Limb (tissue), 2 donors: Measurements from ENCODE around the gene FZD1.
A peak's percentile ranks its signal among the peaks of the same experiment; 100 is the strongest.

Experiments
- DNase-seq, 2 donors: peaks; one replicate each; pipeline ENCODE4 v3.0.0-alpha.2; 2016; ENCODE audit errors: extremely low spot score in 2 of 2

The FZD1 gene

DNA sequence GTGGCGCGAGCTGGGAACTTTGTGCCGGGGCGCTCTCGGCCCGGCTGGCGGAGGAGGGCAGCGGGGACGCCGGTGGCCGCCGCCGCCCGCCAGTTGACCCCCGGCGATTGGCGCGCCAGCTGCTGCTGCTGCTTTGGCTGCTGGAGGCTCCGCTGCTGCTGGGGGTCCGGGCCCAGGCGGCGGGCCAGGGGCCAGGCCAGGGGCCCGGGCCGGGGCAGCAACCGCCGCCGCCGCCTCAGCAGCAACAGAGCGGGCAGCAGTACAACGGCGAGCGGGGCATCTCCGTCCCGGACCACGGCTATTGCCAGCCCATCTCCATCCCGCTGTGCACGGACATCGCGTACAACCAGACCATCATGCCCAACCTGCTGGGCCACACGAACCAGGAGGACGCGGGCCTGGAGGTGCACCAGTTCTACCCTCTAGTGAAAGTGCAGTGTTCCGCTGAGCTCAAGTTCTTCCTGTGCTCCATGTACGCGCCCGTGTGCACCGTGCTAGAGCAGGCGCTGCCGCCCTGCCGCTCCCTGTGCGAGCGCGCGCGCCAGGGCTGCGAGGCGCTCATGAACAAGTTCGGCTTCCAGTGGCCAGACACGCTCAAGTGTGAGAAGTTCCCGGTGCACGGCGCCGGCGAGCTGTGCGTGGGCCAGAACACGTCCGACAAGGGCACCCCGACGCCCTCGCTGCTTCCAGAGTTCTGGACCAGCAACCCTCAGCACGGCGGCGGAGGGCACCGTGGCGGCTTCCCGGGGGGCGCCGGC is 870 bp downstream of the FZD1 start:
- DNase-seq: peak; percentile 43 to 75

DNA sequence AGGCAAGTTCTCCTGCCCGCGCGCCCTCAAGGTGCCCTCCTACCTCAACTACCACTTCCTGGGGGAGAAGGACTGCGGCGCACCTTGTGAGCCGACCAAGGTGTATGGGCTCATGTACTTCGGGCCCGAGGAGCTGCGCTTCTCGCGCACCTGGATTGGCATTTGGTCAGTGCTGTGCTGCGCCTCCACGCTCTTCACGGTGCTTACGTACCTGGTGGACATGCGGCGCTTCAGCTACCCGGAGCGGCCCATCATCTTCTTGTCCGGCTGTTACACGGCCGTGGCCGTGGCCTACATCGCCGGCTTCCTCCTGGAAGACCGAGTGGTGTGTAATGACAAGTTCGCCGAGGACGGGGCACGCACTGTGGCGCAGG is 1.4 kb downstream of the FZD1 start:
- DNase-seq: peak in 1 of 2 donors; percentile 55

DNA sequence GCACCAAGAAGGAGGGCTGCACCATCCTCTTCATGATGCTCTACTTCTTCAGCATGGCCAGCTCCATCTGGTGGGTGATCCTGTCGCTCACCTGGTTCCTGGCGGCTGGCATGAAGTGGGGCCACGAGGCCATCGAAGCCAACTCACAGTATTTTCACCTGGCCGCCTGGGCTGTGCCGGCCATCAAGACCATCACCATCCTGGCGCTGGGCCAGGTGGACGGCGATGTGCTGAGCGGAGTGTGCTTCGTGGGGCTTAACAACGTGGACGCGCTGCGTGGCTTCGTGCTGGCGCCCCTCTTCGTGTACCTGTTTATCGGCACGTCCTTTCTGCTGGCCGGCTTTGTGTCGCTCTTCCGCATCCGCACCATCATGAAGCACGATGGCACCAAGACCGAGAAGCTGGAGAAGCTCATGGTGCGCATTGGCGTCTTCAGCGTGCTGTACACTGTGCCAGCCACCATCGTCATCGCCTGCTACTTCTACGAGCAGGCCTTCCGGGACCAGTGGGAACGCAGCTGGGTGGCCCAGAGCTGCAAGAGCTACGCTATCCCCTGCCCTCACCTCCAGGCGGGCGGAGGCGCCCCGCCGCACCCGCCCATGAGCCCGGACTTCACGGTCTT is 1.9 kb downstream of the FZD1 start:
- DNase-seq: peak in 1 of 2 donors; percentile 67

DNA sequence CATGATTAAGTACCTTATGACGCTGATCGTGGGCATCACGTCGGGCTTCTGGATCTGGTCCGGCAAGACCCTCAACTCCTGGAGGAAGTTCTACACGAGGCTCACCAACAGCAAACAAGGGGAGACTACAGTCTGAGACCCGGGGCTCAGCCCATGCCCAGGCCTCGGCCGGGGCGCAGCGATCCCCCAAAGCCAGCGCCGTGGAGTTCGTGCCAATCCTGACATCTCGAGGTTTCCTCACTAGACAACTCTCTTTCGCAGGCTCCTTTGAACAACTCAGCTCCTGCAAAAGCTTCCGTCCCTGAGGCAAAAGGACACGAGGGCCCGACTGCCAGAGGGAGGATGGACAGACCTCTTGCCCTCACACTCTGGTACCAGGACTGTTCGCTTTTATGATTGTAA is 2.5 kb downstream of the FZD1 start:
- peak in 1 of 2 donors; percentile 61 for DNase-seq

DNA sequence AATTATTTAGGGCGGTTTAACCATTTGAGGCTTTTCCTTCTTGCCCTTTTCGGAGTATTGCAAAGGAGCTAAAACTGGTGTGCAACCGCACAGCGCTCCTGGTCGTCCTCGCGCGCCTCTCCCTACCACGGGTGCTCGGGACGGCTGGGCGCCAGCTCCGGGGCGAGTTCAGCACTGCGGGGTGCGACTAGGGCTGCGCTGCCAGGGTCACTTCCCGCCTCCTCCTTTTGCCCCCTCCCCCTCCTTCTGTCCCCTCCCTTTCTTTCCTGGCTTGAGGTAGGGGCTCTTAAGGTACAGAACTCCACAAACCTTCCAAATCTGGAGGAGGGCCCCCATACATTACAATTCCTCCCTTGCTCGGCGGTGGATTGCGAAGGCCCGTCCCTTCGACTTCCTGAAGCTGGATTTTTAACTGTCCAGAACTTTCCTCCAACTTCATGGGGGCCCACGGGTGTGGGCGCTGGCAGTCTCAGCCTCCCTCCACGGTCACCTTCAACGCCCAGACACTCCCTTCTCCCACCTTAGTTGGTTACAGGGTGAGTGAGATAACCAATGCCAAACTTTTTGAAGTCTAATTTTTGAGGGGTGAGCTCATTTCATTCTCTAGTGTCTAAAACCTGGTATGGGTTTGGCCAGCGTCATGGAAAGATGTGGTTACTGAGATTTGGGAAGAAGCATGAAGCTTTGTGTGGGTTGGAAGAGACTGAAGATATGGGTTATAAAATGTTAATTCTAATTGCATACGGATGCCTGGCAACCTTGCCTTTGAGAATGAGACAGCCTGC is 3.1 kb downstream of the FZD1 start:
- DNase-seq: peak in 1 of 2 donors; percentile 53

DNA sequence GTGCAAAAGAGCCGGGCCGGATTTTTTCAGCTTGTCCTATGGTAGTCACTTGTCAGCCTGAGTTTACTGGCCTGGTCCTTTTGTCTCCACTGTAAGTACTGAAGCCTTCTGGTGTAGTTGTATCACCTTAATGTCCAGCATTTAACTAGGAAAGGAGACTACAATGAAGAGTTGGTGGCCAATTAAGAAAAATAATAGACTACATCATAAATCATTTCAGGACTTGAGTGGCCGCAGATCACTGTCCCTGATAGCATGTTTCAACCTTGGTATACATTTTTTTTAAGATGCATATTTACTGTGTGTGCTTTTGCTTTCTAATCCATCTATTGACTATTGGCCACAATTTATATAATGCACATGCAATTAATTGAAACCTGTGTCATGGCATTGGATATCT is 6.1 kb downstream of the FZD1 start:
- DNase-seq: no peak

DNA sequence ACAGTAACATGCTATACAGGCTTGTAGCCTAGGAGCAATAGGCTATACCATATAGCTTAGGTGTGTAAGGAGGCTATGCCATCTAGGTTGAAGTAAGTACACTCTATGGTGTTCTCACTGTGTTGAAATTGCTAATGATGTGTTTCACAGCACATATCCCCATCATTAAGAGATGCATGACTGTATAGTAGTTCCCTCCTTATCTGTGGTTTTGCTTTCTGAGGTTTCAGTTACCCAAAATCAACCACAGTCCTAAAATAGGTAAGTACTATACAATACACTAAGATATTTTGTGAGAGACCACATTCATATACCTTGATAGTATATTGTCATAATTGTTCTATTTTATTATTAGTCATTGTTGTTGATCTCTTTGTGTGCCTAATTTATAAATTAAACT is 12.7 kb downstream of the FZD1 start:
- DNase-seq: no peak

DNA sequence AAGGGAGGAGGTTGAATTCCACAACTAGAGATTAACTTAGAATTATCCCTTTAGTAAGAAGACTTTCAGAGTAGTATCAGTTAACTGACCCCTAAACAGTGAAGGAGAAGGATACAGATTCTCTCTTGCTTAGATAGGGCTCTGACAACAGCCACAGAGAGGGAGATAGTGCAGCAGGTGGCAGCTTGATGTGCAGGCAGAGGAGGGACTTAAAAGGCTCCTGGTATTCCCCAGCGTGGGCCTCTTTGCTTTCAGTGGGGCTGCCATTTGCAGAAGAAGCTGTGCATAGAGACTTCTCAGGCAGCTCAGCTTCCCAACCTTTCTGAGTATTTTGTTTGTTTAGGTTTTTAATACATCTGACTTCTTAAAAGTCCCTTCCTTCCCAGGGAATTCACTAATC is 16.0 kb downstream of the FZD1 start:
- DNase-seq: no peak

DNA sequence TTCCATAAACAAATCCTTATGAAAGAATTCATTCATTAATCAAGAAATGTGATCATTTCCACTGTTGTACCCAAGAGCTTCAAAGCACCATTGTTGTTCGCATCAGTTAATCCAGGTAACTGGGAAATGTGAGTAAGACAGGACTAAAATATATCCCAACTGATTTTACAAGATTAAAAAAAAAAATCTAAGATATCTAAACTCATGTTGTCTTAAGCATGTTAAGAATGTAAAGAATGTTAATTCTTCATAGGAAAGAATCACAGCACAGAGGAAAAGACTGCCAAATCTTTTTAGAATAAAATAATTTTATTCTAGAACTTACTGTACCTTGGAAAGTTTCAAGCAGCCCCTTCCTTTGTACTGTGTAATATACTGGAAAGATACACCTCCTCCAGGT is 16.4 kb downstream of the FZD1 start:
- no peak for DNase-seq

DNA sequence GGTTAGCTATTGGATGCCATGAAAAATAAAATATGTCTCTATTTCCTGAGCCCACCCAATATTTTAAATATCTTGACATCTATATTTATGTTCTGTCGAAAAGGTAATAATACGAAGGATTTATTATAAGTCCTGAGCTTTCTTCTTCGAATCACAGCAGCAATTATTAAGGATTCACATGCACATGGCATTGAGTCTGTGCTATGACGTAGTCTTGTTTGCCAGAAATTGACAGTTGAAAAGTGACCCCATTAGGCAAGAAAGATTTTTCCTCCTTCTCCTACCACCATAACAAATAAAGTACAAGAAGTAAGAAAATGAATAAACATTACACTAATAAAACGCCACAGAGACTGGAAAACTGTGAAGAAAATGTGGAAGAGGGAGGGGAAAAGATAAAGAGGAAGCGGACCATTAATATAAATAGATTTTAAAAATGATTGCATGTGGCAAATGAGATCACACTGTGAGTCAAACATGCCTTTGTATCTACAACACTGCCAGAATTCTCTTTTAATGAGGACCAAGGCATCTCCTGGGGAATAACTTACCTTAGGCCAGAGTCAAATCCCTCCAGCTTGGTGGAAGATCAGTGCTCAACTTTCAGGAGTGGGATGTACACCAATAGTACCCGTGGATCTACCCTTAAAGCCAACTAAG is 21.6 kb downstream of the FZD1 start:
- no peak for DNase-seq

DNA sequence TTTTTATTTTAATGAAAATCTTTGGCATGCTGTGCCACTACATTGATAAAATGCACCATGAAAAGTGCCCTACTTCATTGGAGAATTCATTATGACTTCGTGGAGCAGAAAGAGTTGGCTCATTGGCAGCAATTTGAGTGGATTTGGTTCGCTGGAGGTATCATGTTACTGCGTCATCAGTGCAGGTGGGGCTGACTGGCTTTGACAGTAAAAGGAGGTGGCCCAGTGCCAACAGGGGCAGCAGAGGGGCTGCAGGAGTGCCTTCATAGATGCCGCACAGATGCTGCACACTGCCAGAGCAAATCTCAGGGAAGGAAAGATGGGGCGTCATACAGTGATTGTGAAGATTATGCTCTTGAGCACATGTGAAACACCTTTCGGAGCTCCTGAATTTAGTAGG is 22.2 kb downstream of the FZD1 start:
- peak in 1 of 2 donors; percentile 69 for DNase-seq

DNA sequence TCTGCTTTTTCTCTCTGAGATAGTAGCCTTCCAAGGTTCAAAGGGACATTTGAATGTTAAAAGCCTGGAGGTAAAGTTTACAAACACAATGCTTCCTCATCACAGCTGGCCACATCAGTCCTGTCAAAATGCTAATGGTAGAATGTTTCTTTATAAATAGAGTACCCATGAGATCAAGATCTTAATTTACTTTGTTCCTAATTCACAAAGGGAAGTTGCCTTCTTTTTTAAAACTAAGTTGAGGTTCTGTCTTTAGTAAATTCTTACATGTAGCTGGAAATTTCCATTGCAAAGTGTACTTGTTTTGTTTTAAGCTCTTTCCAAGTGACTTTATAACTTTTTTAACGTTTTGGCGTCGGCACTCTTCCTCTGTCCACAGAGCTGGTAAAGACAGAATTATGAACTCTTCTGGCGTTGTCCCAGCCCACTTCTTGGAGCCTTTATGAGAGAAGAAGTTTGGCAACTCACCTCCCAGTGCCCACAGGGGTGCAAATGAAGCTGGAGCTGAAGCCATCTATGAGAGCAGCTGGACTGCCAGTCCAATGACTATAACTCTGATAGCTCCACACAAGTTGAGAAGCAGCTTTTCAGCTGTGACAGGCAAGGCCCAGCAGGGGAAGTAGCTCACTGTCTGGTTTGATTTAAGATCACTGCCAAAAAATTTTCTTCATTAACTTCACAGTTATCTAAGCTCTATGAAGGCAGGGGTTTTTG is 23.3 kb downstream of the FZD1 start:
- peak in 1 of 2 donors; percentile 18 for DNase-seq

DNA sequence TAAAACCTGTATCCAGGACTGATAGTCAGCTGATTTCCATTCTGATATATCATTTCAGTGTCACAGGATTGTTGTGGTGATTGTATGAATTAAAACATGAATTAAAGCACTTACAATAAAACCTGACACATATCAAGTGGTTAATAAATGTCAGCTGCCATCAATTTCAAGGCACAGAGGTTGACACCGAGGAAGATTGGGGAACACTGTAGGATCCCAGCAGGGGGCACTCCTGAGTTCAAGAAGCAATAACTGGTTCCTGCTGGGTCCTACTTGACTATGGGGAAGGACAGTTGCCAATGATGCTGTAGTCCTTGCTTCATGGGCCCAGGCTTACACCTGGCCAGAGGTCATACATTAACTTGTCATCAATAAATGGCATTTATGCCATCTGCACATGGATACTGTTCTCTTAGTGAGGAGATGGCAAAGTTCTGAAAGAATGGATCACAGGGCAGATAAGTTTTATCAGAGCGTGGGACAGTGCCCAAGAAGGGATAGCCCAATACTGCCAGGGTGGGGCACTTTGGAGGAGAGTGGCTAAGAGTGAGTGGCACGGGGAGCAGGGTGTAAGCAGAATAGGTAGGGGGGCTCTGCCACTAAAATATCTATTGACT is 24.1 kb downstream of the FZD1 start:
- no peak for DNase-seq

DNA sequence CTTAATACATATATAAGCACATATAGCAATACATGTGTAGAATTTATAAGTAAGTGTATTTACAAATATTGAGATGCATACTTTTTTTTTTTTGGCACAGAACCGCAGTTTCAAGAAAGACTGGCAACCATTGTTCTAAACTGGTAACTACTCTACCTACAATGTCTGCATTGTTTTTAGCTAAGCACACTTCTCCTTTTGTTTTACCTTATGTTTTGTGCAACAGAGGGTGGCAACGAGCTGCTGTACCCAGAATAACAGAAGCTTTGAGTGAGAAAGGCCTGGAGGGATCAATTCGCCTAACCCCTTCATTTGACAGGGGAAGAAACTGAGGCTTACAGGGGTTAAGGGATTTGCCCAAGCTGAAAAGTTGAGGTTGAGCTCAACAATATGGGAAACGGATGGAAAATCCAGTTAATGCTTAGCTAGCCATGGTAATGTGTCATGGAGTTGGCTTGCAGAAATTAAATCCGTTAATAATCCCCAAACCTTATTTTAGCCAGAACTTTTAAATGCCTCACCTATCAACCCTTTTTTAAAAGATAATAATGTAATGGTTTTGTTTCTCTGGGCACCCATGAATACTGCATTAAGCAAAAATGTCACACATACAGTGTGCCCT is 25.5 kb downstream of the FZD1 start:
- no peak for DNase-seq

DNA sequence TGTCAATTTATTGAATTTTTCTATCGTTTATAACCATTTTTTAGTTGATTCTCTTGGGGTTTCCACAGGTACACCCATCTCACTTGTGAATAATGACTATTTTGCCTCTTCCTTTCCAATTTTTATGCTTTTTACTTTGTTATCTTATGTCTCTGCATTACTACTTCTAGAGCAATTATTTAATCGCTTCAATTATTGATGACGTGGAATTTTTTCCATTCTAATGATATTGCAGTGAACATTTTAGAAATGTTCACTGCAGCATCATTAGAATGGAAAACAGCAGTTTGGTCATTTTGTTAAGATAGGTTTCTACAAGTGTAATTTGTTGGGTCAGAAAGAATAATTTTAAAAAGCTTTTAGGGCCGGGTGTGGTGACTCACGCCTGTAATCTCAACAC is 27.1 kb downstream of the FZD1 start:
- no peak for DNase-seq

DNA sequence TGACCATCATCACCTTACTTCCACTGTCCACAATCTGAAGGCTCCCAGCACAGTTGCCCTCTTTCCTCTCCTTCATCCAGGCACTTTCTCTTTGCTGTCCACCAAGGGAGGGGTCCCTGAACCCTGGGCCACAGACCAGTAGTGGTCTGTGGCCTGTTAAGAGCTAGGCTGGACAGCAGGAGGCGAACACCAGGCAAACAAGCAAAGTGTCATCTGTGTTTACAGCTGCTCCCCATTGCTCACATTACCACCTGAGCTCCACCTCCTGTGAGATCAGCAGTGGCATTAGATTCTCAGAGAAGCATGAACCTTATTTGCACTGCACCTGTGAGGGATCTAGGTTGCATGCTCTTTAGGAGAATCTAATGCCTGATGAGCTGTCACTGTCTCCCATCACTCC is 27.7 kb downstream of the FZD1 start:
- DNase-seq: no peak

DNA sequence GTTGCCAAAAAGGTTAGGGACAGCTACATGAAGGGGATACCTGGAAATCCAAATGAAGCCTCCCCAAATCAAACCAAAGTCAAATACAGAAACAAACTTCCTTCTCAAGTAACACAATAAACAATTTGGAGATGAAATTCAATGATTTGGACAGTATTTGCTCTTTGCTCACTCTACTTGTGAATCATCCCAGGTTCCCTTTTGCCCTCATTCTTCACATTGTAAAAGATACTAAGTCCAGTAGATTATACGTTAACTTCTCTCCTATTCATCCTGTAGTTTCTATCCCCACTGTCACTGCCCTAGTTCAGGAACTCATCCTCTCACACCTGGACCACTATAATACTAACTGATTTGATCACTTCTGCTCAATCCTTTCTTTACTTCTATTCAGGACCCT is 28.3 kb downstream of the FZD1 start:
- no peak for DNase-seq

DNA sequence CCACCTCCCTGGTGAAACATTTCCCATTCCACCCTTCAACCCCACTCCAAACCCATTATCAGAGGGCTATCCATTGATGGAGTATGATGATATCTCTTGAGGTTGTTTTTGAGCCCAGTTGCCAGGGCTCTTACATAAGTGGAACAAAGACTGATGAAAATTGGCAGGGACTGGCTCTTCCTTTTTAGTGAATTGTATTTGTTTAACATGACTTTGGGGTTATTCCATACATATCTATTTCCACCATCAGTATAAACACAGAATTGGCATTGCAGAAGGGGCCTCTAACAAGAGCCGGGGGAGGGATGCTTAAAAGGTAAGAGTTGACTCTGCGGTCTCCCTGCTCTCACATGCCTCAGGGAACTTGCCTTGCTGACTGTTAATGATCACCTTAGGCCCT is 28.9 kb downstream of the FZD1 start:
- no peak for DNase-seq

DNA sequence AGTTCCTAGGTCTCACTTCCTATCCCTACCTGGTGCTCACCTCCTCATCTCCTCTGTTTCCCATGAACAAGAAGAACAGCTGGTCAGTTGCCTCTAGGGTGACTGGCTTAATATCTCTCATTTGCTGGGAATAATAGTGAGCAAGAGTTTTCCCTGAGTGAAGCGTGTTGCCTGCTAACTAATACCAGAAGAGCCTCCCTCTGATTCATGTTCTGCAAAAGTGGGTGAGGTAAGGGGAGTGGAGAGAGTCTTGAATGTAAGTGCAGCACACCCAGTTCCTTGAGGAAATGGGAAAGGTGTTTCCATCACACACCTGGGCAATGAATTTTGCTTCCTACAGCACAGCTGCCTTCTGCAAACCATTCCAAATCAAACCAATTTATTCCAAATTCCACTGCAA is 29.6 kb downstream of the FZD1 start:
- DNase-seq: no peak

DNA sequence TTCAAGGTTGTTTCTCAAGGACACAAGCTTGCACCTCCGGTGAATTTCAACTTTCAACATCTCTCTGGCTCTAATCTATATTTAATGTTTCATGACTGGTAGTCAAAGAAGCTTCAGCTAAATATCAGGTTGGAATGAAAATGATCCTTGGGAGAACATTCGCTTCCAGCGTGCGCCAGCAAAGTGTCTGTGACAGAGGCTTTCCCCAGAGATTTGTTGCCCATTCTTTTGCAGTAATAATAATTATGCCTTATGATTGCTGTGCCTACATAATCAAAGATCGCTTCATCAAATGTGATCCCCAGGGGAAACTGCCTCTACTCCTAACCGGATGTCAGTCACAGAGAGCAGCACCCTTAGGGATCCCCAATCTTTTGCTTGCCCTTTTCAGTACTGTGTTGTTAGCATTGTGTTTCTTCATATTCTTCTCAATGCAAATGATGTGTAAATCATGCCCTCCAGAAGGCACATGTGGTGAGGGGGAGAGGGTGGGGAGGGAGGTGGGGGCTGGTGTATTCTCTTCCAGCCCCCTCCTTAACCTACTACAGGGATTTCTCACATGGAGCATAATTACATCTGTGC is 30.5 kb downstream of the FZD1 start:
- no peak for DNase-seq
